Stimulated activated CD4-positive, alpha-beta T cell treated with anti-CD3 and anti-CD28 coated beads, Interleukin-4, amount 100 ng/mL, for 4 hours (primary cell): Measurements from ENCODE around the gene ST6GALNAC4.
A peak's percentile ranks its signal among the peaks of the same experiment; 100 is the strongest.

ENCODE experiments used
- DNase-seq, 2 experiments: peaks; one replicate each; pipeline ENCODE4 v3.0.0-alpha.2; 2020

Gene ST6GALNAC4

DNA sequence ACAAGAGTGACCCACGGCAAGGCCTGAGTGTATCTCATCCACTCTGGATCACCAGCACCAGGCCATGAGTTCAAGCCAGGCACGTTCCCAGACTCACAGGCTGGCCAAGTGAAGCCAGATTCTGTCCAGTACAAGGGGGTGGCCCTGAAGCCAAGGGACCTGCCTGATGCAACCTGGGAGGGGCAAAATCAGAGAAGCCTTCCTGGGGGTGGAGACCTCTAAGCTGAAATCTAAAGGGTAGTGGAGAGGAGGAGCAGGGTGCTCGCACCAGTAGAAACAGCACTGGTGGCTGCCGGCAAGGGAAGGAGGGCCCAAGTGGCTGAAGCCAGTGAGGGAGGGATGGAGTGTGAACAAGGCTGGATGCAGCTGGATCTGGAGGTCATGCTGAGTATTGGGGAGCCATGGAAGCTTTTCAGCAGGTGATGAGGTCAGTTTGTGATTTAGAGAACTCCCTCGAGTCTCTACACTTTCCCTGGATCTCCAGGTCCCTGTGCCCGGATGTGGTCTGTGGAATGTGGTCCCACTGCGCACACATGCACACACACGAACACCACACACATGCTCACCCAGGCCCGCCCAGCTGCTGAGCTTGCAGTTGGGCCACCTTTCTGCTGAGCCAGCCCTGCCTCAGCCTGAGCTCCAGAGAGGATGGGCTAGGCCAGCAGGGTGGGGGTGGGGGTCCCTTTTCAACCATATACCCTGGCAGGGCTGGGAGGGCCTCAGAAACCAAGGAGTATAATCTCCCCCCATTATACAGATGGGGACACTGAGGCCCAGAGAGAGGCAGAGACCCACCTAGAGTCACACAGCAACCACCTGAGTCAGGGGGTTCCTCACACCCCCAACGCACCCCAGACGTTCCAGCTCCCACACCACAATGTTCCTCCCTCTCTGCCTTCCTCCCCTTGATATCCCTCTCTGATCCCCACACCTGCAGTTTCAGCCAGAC, 12.1 kb upstream of the ST6GALNAC4 start:
- DNase-seq = no peak

DNA sequence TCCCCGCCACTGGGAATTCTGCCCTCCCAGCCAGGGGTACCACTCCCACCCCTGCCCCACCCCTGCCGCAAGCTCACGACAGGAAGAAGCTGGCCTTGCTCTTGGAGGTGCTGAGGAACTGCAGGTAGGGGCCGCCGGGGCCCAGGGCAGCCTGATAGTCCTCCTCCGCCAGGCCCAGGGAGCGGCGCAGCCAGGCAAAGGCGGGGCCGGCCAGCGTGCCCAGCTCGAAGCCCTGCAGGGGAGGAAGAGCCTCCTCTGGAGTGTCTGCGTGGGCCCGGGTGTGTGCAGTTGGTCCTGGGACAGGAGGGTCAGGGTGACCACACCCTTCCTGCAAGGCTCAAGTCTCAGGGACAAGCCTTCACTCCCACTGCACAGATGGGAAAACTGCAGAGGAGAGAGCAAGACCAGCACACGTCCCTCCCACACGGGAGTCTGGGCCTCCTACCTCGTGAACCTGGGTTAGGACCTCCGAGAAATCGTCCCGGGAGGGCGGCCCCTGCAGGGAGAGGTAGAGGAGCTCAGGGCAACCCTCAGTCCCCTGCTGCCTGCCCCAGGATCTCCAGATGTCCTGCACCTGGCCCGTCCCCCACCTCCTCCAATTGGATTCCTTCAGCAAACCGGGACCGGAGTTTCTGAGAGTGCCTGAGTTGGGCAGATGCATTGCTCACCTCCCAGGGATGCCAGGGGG, 11.3 kb upstream of the ST6GALNAC4 start:
- no peak for DNase-seq

DNA sequence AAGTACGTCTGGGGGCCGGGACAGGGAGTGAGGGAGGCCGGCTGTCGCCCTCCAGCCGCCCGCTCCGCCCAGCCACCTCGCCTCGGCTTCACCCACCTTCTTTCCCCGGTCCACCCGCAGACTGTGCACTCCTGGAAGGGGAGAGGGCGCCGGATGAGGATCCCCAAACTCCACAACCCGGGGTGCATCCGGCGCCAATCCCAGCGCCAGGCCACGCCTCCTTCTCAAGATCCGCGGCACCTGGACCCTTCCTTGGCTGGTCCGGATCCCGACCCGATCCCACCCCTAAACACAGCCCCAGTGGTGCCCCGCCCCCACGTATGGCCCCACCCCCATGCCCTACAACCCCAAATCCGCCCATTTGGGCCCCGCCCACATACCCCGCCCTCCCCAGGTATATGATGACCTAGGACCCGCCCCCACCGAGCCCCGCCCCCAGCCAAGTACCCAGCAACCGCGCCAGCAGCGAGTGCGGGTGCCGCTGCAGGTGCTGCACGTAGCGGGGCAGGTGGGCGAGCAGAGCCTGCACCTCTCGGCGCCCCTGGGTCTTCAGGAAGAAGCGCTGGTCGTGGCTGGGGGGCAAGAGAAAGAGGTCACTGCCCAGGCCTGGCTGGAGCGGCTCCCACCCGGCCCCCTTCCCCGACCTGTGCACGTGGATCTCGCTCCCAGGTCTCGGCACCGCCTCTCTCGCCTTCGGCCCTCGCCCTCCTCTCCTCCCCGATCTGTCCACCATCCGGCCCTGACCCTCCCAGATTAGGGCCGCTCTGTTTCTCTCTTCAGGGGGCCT, 10.6 kb upstream of the ST6GALNAC4 start:
- peak; percentile 73 to 74 for DNase-seq

DNA sequence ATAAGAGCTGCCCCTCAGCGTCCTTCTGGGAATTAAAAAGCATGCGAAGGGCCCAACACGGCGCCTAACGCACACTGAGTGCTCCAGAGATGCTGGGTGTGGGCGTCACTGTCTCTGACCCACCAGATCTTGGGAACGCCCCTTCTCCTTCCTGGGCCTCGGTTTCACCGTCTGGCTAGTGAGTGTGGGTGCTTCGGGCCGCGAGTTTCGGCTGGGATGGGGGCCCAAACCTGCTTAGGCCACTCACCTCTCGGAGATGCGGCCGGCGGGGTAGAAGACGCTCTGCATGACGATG, 10.0 kb upstream of the ST6GALNAC4 start:
- no peak for DNase-seq

DNA sequence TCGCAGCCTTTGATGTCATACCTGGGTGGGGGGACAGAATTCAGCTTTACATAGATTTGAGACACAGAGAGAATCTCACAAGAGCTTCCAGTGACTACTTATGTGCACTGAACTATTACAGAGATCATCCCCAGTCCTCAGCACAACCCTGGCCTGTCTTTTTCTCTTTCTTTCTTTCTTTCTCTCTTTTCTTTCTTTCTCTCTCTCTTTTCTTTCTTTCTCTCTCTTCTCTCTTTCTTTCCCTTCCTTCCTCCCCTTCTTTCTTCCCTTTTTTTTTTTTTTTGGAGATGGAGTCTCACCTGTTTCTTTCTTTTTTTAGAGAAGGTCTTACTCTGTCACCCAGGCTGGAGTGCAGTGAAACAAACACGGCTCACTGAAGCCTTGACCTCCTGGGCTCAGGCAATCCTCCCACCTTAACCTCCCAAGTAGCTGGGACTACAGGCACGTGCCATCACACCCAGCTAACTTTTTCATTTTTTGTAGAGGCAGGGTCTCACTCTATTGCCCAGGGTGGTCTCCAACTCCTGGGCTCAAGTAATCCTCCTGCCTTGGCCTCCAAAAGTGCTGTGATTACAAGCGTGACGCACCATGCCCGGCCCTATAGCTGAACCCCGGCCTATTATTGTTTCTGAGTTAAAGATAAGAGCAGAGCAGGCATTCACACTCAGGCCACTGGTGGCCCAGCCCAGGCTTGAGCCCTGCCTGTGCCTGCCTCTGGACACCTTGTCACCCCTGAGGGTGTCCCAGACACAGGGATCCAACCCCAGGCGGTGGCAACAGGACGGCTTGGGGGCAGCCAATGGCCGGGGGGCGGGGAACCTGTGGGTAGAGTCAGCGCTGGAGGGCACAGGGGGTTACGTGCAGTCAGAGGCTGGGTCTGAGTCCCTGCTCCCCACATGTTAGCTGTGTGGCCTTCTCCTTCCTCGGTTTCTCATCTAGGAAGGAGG, 9.4 kb upstream of the ST6GALNAC4 start:
- DNase-seq = no peak

DNA sequence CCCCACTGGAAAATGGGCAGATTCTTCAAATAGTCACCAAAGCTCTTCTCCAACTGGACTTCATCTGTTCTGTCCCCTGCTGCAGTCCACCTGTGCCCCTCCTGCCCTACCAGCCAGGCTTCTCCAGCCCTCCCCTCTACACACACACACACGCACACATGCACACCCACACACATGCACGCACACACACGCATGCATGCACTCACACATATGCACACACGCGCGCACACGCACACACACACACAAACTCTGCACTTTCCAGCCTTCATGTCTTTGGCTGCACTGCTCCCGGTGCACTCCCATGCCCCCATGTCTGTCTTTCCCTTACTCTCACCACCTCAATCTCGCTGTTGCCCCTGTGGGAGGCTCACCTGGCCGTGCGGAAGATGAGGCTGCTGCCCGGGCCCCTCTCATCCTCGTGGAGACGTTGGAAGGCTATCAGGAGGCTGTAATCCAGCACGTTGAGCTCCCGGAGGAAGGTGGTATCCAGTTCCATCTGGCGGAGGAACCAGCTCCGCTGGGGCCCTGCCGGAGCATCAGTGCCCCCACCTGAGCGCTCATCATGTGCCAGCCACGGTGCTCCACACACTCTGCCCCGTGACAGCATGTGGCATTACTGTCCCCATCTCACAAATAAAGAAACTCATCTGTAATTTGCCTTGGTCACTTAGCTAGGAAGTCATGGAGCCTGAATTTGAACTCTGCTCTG, 8.0 kb upstream of the ST6GALNAC4 start:
- no peak for DNase-seq

DNA sequence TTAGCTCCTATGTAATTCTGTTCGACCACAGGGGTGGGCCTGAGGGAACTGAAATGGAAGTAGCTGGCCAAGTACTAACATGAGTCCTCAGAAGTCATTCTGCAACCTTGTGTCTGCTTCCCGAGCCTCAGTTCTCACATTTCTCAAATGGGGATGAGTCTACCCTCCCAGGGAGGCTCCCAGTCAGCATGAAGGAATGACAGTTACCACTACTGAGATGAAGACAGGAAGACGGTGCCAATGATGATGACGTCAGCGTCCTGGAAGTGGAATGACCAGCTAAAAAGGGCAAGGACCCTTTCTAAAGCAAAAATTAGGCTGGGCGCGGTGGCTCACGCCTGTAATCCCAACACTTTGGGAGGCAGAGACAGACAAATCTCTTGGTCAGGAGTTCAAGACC, 6.9 kb upstream of the ST6GALNAC4 start:
- no peak for DNase-seq

DNA sequence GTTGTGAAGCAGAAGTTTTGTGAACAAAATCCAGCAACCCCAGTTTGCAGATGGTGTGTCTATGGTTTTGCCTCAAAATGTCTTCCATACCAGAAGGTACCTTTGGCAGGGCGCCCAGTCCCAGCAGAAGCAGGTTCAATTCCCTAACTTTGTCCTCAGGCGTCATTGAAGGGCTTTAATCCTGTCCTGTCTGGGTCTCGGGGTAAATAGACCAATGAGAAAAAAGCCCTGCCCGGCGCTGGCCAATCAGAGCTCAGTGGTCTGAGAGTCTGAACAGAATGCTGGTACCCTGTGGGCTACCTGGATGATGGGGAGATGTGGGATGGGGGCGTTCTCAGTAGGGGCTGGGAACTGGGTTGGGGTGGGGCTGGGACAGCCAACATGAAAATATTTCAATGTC, 6.2 kb upstream of the ST6GALNAC4 start:
- no peak for DNase-seq

DNA sequence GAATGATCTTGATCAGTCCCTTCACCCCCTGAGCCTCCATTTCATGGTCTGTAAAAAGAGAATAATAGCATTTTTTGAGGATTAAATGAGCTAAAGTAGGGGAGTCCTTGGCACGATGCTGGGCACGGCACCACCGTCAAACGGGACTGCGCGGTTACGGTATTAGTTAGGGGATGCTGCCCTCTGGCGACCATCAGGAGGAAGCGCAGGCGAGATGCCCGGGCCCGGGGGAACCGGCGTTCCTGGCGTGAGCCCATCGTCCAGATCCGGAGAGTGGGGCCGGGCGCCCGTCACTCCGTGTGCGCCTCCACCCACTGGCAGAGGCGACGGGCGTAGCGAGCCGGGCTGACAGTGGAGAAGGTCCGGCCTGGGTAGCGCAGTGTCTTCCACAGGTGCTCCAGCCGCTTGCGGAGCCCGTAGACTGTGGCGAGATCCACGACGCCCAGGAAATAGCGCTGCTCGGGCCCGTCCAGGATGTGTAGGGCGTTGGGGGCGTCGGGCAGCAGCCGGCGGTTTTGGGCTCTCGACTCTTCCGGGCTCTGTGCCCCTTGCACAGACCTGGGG, 4.8 kb upstream of the ST6GALNAC4 start:
- peak; percentile 64 to 76 for DNase-seq

DNA sequence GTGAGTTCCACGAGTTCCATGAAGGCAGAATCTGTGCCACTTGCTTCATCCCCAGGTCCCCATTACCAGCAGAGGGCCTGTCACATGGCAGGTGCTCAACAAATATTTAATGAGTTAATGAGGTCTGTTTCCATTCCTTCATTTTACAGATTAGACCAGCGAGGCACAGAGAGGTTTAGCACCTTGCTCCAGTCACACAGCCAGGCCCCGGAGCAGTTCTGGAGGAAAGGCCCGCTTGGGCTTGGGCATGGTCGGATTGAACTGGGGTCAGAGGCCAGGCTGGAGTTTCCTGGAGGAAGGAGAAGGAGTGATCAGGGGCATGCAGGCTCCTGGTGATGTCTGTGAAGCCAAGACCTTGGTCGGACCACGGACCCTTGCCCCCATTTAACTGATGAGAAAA, 4.0 kb upstream of the ST6GALNAC4 start:
- no peak for DNase-seq

DNA sequence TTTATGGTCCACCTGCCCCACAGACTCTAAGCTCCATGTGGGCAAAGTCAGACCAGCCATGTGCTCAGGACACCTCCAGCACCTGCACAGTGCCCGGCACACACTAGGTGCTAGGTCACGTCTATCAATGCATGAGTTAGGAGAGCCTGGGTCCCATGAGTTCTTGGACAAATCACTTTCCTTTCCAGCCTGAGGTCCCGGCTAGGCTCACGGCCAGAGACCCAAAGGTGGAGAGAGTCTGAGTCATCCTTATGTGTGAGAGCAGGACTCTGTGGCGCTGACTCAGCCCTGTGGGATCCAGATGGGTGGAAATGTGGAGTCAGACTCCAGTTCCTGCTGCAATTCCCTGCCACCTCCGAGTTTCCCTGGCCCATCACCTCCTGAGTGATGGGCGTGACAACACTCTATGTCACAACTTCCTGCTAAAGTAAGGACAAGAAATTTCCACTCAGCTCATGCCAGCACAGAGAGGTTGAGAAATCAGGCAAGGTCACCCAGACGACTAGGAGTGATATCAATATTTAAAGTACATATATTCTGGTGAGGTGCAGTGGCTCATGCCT, 2.5 kb upstream of the ST6GALNAC4 start:
- DNase-seq = no peak

DNA sequence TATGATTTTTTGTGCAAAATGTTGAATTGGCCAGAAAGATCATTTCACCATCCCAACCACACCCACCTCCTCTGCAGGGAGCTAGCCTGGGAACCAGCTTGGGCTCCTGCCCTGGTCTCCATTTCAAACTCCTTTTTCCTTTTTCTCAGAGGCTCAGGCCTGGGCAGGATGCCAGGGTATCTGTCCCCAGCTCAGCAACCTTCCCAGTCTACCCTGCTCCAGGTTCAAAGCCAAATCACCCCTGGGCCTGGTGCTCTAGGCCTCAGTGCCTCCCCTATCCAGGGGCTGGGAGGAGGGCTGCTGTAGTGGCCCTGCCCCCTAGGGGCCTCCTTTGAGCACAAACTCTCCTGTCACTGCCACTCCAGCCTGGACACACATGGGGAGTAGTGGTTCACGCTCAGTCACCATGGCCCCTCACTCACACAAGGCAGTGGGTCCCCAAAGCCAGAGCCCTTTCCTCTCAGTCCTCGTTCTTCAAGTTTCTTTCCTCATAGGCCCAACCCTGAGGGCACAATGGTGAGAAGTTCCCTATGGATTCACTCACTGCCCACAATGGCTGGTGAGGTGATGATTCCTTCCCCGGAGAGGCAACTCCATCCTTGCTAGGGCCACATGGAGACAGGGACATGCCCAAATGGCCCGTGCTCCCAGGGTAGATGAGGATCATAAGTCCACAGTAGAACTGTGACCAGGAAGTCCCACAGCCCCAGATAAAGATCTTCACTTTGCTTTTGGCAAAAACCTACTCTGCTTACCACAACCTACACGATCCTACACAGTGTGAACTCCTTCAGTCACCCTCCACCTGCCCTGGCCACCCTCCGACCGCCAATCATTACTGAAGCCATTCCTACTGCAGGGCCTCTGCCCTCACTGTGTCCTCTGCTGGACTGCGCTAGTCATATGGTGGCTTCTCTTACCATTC, 1.6 kb upstream of the ST6GALNAC4 start:
- DNase-seq = no peak

DNA sequence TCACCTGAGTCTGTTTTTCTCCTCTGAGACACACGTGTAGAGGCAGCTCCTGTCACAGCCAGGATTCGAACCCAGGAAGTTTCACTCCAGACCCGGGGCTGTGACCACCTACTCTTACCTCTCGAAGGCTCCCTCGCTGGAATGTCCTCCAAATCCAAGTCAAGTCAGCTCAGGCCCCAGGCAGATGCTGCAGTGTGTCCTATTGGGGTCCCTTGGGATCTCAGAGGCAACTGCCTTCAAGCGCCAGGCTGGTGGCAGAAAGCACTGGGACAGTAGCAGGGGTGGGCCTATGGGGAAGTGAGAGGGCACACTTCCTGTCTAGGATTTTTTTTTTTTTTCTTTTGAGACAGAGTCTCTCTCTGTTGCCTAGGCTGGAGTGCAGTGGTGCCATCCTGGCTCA, 762 bp upstream of the ST6GALNAC4 start:
- no peak for DNase-seq

DNA sequence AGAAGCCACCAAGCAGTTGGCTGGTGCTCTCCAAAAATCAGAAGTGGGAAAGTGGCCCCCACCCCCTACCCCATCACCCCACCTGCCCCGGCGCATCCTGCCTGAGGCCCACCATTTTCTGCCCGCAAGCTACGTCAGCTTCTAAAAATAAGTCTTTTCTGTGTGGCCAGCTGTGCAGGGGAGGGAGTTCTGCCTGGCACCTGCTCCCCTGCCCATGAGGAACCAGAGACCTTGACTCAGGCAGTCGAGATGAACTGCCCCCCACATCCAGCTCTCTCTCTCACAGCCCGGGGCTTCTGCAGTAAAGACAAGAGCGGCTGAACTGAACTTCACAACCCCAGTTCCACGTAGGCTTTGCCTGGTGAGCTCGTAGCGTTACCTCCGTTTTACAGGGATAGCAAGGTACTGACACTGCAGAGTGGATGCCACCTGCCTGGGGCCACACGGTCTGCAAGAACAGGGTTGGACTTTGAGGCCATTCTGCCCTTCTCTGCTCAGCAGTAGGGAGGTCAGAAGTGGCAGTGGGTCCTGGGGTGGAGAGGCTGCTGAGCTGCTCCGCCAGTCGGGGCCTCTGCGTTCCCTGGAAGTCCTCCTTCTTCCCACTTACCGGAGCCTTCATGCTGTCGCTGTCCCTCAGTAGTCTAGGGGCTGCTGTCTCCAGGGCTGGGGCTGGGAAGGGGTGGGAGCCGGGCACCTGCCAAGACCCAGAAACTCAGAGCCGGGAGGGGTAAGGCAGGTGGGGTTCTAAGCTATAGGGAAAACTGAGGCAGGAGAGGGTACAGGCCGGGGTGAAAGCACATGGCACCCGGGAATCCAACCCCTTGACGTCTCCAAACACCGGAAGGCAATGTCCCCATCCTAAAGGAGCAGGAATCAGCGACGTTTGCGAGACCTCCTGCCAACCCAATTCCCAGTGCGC, 781 bp downstream of the ST6GALNAC4 start:
- DNase-seq = no peak

DNA sequence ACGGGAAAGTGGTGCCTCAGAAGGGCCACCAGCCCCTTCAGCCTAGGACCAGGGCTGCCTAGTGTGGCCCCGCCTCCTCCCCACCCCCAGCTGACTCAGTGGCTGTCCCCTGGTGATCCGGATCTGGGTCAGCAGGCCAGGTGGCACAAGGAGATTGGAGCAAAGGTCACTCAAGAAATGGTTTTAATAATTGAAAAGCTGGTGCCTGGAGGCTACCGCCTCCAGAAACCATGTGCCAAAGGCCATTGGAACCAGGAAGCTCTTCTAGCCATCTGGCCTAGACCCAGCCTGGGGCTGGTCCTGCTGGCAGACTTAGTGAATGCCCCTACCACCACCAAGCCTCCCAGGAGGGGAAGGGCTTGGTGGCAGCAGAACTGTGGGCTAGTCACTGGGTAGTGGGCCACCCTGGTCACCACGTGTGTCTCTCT, 1.5 kb downstream of the ST6GALNAC4 start:
- no peak for DNase-seq

DNA sequence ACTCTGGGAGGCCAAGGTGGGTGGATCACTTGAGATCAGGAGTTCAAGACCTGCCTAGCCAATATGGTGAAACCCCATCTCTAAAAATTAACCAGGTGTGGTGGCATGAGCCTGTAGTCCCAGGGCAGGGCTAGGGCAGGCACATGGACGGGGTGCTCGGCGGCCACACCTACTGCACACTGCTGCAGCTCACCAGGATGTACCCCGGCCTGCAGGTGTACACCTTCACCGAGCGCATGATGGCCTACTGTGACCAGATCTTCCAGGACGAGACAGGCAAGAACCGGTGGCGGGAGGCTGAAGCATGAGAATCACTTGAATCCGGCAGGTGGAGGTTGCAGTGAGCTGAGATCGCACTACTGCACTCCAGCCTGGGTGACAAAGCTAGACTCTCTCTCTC, 3.2 kb downstream of the ST6GALNAC4 start:
- DNase-seq = no peak

DNA sequence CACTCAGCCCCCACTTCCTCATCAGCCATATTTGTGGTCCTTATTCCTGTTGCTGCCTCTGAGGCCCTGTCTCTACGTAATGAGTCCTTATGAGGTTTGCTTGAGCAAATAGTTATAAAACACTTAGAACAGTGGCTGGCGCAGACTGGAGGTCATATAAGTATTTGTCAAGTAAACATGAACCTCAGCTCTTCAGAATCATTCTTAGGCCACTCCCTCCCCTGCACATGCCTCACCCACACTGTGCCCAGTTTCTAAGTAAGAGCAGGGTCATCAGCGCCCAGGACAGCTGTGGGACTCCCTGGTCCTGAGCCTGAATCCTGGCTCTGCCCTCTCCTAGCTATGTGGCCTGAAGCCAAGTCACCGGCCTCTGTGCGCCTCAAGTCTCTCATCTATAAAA, 4.0 kb downstream of the ST6GALNAC4 start:
- no peak for DNase-seq

DNA sequence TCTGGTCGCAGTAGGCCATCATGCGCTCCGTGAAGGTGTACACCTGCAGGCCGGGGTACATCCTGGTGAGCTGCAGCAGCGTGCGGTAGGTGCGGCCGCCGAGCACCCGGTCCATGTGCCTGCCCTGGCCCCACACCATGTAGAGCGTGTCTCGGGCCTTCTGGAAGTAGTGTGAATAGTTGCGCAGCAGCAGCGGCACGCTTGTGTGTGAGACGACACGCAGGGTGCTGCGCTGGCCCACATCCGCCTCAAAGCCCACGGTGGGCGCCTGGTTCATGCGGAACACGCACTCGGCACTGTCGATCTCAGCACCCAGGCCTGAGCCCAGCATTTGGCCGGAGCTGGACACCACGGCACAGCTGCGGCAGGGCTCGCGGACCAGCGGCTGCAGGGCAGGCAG, 4.5 kb downstream of the ST6GALNAC4 start:
- DNase-seq = no peak
